GM10266 (cell line): ENCODE measurements around the gene POU2F3.

Source experiments
- DNase-seq: peaks from one replicate; pipeline ENCODE4 v3.0.0; 2012; ENCODE audit errors: extremely low spot score
- TF ChIP-seq, protein P1 (sequence below): IDR thresholded peaks from 2 replicates; pipeline ENCODE4 v1.5.1; 2012; ENCODE audit warnings: mild to moderate bottlenecking, low read depth; ENCODE audit not compliant: control insufficient read depth, insufficient read depth; ENCODE audit errors: missing control alignments

POU2F3 gene

DNA sequence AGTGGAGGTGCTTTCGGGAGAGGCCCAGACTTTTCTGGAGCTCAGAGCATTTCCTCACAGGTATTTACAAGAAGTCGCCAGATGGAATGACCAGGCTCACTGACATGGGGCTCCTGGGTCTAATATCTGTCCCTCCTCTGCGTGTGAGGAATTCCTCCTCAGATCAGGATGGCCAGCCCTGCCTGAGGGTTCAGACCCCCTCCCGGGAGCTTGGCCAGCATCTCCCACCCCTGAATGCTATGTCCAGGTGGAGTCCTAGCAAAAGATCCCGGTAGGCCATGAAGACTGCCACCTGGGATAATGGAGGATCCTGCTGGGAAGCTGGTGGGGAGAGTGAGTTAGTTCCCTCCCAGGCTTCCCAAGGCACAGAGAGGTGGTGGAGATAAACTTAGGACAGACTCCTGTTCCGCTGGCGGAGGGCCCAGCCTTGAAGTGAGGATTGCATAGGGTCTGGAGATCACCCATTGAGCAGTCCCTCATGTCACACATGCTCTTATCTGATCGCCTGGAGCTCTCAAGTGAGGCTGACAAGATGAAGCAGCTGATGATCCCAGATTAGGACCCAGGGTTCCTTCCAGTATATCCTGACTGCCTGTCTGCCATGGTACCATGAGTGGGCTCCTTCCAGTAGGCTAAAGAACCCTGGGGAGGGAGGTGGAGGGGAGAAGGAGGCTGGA is 23.4 kb upstream of the POU2F3 start:
- no peak for DNase-seq
- TF ChIP-seq, protein P1, sequence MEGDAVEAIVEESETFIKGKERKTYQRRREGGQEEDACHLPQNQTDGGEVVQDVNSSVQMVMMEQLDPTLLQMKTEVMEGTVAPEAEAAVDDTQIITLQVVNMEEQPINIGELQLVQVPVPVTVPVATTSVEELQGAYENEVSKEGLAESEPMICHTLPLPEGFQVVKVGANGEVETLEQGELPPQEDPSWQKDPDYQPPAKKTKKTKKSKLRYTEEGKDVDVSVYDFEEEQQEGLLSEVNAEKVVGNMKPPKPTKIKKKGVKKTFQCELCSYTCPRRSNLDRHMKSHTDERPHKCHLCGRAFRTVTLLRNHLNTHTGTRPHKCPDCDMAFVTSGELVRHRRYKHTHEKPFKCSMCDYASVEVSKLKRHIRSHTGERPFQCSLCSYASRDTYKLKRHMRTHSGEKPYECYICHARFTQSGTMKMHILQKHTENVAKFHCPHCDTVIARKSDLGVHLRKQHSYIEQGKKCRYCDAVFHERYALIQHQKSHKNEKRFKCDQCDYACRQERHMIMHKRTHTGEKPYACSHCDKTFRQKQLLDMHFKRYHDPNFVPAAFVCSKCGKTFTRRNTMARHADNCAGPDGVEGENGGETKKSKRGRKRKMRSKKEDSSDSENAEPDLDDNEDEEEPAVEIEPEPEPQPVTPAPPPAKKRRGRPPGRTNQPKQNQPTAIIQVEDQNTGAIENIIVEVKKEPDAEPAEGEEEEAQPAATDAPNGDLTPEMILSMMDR, result no peak

DNA sequence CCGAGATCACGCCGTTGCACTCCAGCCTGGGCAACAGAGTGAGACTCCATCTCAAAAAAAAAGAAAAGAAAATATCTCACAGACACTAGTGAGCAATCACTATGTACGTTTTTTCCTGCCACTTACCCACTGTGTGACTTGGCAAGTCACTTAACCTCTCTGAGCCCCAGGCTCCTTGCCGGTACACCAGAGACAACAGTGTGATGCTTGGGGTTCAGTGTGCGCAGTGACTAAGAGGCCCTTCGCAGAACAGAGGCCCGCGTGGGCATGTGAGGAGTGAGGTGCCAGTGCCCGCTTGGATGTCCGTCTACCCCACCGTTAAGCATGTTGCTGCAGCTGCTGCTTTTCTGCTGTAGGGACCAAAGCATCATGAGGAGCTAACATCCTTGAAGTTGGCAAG is 22.4 kb upstream of the POU2F3 start:
- no peak for DNase-seq
- TF ChIP-seq, protein P1, result no peak

DNA sequence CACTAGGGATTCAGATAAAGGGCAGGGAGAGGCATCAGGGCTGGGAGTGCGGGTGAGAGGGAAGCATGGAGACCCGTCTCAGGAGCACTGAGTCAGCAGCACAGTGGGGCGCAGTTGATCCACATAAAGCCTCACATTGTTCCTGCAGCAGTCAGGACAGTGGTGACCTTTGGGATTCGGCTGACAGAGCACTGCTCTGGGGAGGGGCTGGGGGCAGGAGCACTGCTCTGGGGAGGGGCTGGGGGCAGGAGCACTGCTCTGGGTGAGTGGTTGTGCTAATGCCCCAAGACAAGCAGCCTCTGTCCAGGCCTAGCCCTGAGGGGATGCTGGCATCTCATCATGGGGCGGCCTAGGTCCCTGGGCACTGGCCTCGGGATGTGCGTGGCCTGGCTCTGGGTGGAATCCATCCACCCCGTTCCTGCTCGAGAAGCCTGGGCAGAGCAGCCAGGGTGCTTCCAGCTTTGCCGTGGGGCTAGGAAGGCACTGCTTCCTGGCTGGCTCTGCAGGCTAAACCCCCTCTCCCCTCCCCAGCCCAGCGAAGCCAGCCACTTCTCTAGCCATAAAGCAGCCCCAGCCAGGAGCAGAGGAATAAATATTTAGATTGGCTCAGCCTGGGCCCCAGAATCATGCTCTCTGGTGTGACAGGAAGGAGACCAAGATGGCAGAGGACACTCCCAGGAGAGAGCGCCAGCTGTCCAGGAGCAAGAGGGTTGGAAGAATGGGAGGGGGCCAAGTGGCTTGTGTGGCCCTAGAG is 21.8 kb upstream of the POU2F3 start:
- TF ChIP-seq, protein P1, result no peak
- DNase-seq, result no peak

DNA sequence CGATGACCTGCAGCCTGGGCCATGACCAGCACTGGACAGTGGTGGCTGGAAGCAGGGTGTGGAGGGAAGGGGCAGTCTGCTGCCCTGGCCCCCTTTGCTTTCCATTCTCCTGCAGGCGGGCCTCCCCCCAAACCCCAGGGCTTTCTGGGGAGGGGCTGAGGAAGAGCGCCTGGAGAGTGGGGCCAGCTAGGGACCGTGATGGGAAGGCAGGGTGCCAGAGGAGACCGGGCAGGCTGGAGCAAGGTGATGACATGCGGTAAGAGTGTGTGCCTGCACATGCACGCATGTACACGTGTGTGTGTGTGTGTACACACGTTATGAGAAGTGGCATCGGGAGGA is 21.3 kb upstream of the POU2F3 start:
- no peak for DNase-seq
- TF ChIP-seq, protein P1, result no peak

- DNase-seq, result no peak
- TF ChIP-seq, protein P1, result no peak
Measured at GRCh38 chr11:120219232-120219937, 20.6 kb upstream of the POU2F3 start.

DNA sequence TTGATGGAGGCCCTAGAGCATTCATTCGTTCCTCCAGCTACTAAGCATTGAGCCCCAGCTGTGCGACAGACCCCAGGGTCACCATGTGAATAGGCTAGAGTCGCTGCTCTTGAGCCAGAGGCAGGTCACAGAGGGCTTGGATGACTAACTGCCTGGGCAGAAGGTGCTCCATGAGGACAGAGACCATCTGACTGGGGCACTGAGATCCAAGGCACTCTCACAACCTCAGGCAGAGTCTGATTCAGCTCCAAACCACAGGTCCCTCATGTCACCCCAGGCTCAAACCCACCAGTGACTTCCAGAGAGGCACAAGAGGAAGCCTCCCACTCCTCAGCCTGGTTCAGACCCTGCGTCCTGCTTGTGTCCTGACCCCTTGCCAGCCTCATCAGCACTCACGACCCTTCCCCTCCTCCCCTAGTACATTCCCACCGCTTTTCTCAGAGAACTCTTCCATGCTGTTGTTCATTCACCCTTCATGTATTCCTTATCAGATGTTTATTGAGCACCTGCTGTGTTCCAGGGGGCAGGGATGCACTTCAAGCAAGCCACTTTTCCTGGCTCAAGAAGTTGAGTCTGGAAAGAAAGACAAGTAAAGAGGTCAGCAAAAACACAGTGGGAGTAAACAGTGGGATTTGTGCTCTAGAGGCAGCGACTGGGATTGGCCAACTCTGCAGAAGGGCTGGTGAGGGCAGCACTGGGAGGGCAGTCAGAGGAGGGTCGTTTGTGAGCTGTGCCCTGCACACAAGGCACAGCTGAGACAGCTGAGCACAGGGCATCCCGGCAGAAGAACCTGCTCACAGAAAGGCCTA is 19.8 kb upstream of the POU2F3 start:
- no peak for DNase-seq
- TF ChIP-seq, protein P1, result no peak
